Heart right ventricle (tissue), 16 donors: ENCODE measurements around the gene SYNJ1. TPM values are rescaled to one million over a fixed set of nuclear protein-coding genes. Genes with fewer than 3 reads are reported as not detected.
"Not testable (repeated sequence)": the region's sequence is repeated elsewhere in the genome, so short reads cannot be mapped to it uniquely, and the experiment has no call there.

Experiments used
- ATAC-seq, 8 donors: fragments of 200-7000 bp; cut with Tn5 transposase; one replicate each; pipeline ENCODE4 v1.9.1; 2020; ENCODE audit warnings: mild to moderate bottlenecking in 8 of 8, moderate library complexity in 8 of 8, moderate number of reproducible peaks in 1 of 8
- DNase-seq, 2 donors: peaks; one replicate each; pipeline ENCODE4 v3.0.0-alpha.2; 2020
- H3K27ac ChIP-seq, 10 donors: fragments of 200-600 bp; sonication (generic) in 2 of 10; one replicate each; pipeline versions ENCODE4 v1.5.0 to v1.8.0; 2020 to 2022; ENCODE audit warnings: mild to moderate bottlenecking in 3 of 10
- H3K27me3 ChIP-seq, 7 donors: fragments of 200-600 bp; one replicate each; pipeline ENCODE4 v1.8.0; 2021 to 2022; ENCODE audit warnings: mild to moderate bottlenecking in 2 of 7
- H3K36me3 ChIP-seq, 9 donors: fragments of 200-600 bp; sonication (generic) in 1 of 9; one replicate each; pipeline versions ENCODE4 v1.5.0 to v1.8.0; 2020 to 2022; ENCODE audit warnings: mild to moderate bottlenecking in 2 of 9
- H3K4me1 ChIP-seq, 9 donors: fragments of 200-600 bp; sonication (generic) in 1 of 9; one replicate each; pipeline versions ENCODE4 v1.5.0 to v1.8.0; 2020 to 2022; ENCODE audit warnings: mild to moderate bottlenecking in 4 of 9
- H3K4me3 ChIP-seq, 10 donors: fragments of 200-600 bp; sonication (generic) in 2 of 10; one replicate each; pipeline versions ENCODE4 v1.5.0 to v1.8.0; 2020 to 2022; ENCODE audit warnings: mild to moderate bottlenecking in 7 of 10, moderate library complexity in 2 of 10
- H3K9me3 ChIP-seq, 11 donors: fragments of 200-600 bp in 10 of 11; sonication (generic) in 2 of 11; one replicate each; pipeline versions ENCODE4 v1.5.0 to v1.8.0; 2013 to 2022; ENCODE audit warnings: mild to moderate bottlenecking in 2 of 11, control low read depth in 1 of 11, moderate library complexity in 1 of 11
- WGBS, 2 donors: extraction: QIAGEN DNeasy Blood & Tissue Kit; methylation state at CpG; one replicate each; pipeline ENCODE4 v1.1.7; 2013; ENCODE audit warnings: inconsistent platforms in 1 of 2; 5-methylcytosine and 5-hydroxymethylcytosine counted together
- intact Hi-C, 10 donors: fragments of 100-400 bp; cut with DNase I; formaldehyde crosslinking; loops; one replicate each; pipeline versions ENCODE4 v1.11.1 to v1.14.2; 2022
- polyA plus RNA-seq, 2 donors: library from polyadenylated mRNA; stranded (reverse); fragments of 200-250 nt; gene quantifications; one replicate each; pipeline ENCODE4 v1.2.3, GENCODE V29; 2013
- total RNA-seq, 10 donors: library from RNA; stranded (reverse); fragmentation: NEBNext Ultra II Directional in 3 of 10; extraction: Animal tissue kit (Norgen Biotek cat#: 25700) in 3 of 10; gene quantifications; one replicate each; pipeline versions ENCODE4 v1.2.1 to v1.2.4, GENCODE V29; 2021 to 2023
- TF ChIP-seq, protein P1 (sequence below), 9 donors: fragments of 200-600 bp; sonication (generic) in 2 of 9; IDR thresholded peaks; one replicate each; pipeline versions ENCODE4 v1.5.0 to v1.8.0; 2021 to 2022; ENCODE audit warnings: antibody characterized with exemption in 9 of 9, mild to moderate bottlenecking in 5 of 9, moderate library complexity in 1 of 9
- donor health status: Arrhythmogenic right ventricular cardiomyopathy.
- donor health status: ischemic (EF 13 %, LVEDD 7.1; RV severe dilation, severe dysfunction).
- donor health status: healthy with polysubstance abuse.
- donor health status: DM: no; HTN: yes; CAD: no.
- donor health status: DM: no; HTN: no; CAD: no.
- donor health status: ischemic (EF 25% LVEDD 6.9; RV normal size, moderate dysfunction).
- donor health status: ischemic (EF 25% LVEDD 5.7; RV mildly dilated, moderate dysfunction).
- donor health status: healthy.
- donor health status: DM: yes; HTN: yes; CAD: no.
- donor health status: Ischemic cardiomyopathy.
- donor health status: ischemic (EF 35%, LVEDD 5.7; RV mildly dilated, moderate dysfunction).
- donor health status: nonischemic (EF 11% LVEDD 7.7; RV severe dilation, severe dysfunction).
- donor health status: DM: yes; HTN: yes; CAD: no.
- donor health status: PGD.
- donor health status: ischemic (EF 29% LVEDD 5.4; RV normal size, mild dysfunction).
- donor health status: nonischemic (EF 23%, LVEDD 6.1; RV moderate dilation, normal function).

Gene SYNJ1
- total and polyA plus RNA-seq, 12 donors: 5.0 to 15.6 (median 11.8) TPM

GRCh38 chr21:32750405-32750804 is 22.6 kb upstream of the SYNJ1 start:
- intact Hi-C loops: no loop called here
- DNase-seq (no peak), ATAC-seq (no peak)
- peaks cover 0 to 100% (median 68%) of the 10 kb centered on the region in 9 donors for H3K36me3 ChIP-seq
- H3K9me3 ChIP-seq: peaks cover 0 to 4% (median 0%) of the 10 kb centered on the region in 11 donors
- H3K4me1 ChIP-seq: no peaks in the 10 kb centered on the region
- H3K4me3 ChIP-seq: no peak overlapping the region
- H3K27ac ChIP-seq: no peak overlapping the region
- TF ChIP-seq, protein P1, sequence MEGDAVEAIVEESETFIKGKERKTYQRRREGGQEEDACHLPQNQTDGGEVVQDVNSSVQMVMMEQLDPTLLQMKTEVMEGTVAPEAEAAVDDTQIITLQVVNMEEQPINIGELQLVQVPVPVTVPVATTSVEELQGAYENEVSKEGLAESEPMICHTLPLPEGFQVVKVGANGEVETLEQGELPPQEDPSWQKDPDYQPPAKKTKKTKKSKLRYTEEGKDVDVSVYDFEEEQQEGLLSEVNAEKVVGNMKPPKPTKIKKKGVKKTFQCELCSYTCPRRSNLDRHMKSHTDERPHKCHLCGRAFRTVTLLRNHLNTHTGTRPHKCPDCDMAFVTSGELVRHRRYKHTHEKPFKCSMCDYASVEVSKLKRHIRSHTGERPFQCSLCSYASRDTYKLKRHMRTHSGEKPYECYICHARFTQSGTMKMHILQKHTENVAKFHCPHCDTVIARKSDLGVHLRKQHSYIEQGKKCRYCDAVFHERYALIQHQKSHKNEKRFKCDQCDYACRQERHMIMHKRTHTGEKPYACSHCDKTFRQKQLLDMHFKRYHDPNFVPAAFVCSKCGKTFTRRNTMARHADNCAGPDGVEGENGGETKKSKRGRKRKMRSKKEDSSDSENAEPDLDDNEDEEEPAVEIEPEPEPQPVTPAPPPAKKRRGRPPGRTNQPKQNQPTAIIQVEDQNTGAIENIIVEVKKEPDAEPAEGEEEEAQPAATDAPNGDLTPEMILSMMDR (IDR thresholded peaks at IDR 0.05): no peak
- no peaks in the 10 kb centered on the region for H3K27me3 ChIP-seq

GRCh38 chr21:32749662-32750061 is 21.8 kb upstream of the SYNJ1 start:
- TF ChIP-seq, protein P1 (IDR thresholded peaks at IDR 0.05): no peak
- Histone ChIP-seq H3K4me1 (no peaks in the 10 kb centered on the region), H3K27me3 (no peaks in the 10 kb centered on the region), H3K27ac (no peak overlapping the region), H3K36me3 (peaks cover 0 to 100% (median 69%) of the 10 kb centered on the region in 9 donors), H3K4me3 (no peak overlapping the region), H3K9me3 (peaks cover 0 to 4% (median 0%) of the 10 kb centered on the region in 11 donors)
- intact Hi-C loops: no loop called here
- ATAC-seq (no peak), DNase-seq (no peak)

GRCh38 chr21:32748529-32748928 is 20.7 kb upstream of the SYNJ1 start:
- DNase-seq (no peak), ATAC-seq (no peak)
- H3K9me3 ChIP-seq: peaks cover 0 to 4% (median 0%) of the 10 kb centered on the region in 11 donors
- peaks cover 0 to 100% (median 61%) of the 10 kb centered on the region in 9 donors for H3K36me3 ChIP-seq
- no peaks in the 10 kb centered on the region for H3K4me1 ChIP-seq
- TF ChIP-seq, protein P1 (IDR thresholded peaks at IDR 0.05): no peak
- H3K27me3 ChIP-seq: no peaks in the 10 kb centered on the region
- 87 to 88% methylated on average over 5 of the region's 5 CpGs for WGBS, 2 donors
- no peak overlapping the region for H3K4me3 ChIP-seq
- intact Hi-C loops: no loop called here
- H3K27ac ChIP-seq: no peak overlapping the region

DNA sequence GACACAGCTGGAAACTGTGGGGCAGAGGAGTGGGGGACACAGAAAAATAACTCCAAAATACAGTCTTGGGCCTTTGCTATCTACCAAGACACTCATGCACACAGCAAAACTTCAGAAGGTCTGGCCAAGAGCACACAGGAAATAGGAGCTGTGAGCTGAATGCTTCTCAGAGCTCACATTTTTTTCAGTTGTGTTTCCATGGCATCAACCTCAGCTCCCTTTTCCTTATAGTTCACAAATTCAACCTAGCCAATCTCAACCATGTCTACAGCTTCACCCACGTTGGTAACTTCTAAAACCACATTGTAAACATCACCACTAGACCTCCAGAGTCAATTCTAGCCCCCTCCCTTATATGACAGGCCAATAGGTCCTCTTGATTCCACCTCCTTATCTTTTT is 19.6 kb upstream of the SYNJ1 start:
- Histone ChIP-seq H3K4me3 (no peak overlapping the region), H3K36me3 (peaks cover 0 to 100% (median 72%) of the 10 kb centered on the region in 9 donors), H3K9me3 (peaks cover 0 to 4% (median 0%) of the 10 kb centered on the region in 11 donors), H3K27ac (no peak overlapping the region), H3K27me3 (no peaks in the 10 kb centered on the region), H3K4me1 (no peaks in the 10 kb centered on the region)
- ATAC-seq: no peak
- WGBS, 2 donors: 58 to 79% methylated on average over 1 of the region's 1 CpG
- no peak for DNase-seq
- TF ChIP-seq, protein P1 (IDR thresholded peaks at IDR 0.05): no peak
- intact Hi-C loops: no loop called here

- H3K27ac ChIP-seq, H3K9me3 ChIP-seq: not testable (repeated sequence)
These were observed 18.9 kb upstream of the SYNJ1 start for GRCh38 chr21:32746711-32747110.

More at GRCh38 chr21:32746711-32747110, 18.9 kb upstream of the SYNJ1 start:
- H3K27me3 ChIP-seq, H3K4me1 ChIP-seq, ATAC-seq, DNase-seq, H3K4me3 ChIP-seq, intact Hi-C loops: not testable (repeated sequence)
- H3K36me3 ChIP-seq: peaks cover 0 to 100% (median 79%) of the 10 kb centered on the region in 9 donors
- whole genome bisulfite sequencing, 2 donors: 99 to 100% methylated on average over 3 of the region's 3 CpGs
